ENCODE data around the gene FOXD4L6. TPM values are rescaled to one million over a fixed set of nuclear protein-coding genes. Genes with fewer than 3 reads are reported as not detected.
A peak's percentile ranks its signal among the peaks of the same experiment; 100 is the strongest.
"Not testable (repeated sequence)": the region's sequence is repeated elsewhere in the genome, so short reads cannot be mapped to it uniquely, and the experiment has no call there.

The FOXD4L6 gene
- total RNA-seq, 1 experiment from 2014 or later: not detected

GRCh38 chr9:41104542-41104941, 23.9 kb downstream of the FOXD4L6 start:
- intact Hi-C loops (cut with micrococcal nuclease); H3K79me2 ChIP-seq (ENCODE audit: low read length); H3K4me3 ChIP-seq (ENCODE audit: low read length); ATAC-seq; H3K4me2 ChIP-seq (ENCODE audit: low read length); H3K27ac ChIP-seq (ENCODE audit: low read length); POLR2A ChIA-PET (ENCODE audit: unreplicated experiment); H3K9me3 ChIP-seq (ENCODE audit: low read length); H2AFZ ChIP-seq (ENCODE audit: low read length); CTCF ChIA-PET; H3K4me1 ChIP-seq (ENCODE audit: insufficient read depth, low read length); DNase-seq; H3K9ac ChIP-seq (ENCODE audit: low read length); H3K9me2 ChIP-seq (replicated peaks; ENCODE audit: low read length); H3F3A ChIP-seq (ENCODE audit: low read length, unreplicated experiment); H3K36me3 ChIP-seq (ENCODE audit: low read depth, low read length); H3K27me3 ChIP-seq (ENCODE audit: low read length); BruUV-seq (replicated peaks); H4K20me1 ChIP-seq (ENCODE audit: low read length): not testable (repeated sequence)

- H3K79me2 ChIP-seq (ENCODE audit: low read length); H2AFZ ChIP-seq (ENCODE audit: low read length); BruUV-seq (replicated peaks); H3K4me2 ChIP-seq (ENCODE audit: low read length); POLR2A ChIA-PET (ENCODE audit: unreplicated experiment); H3K36me3 ChIP-seq (ENCODE audit: low read depth, low read length); ATAC-seq; H3K27ac ChIP-seq (ENCODE audit: low read length); intact Hi-C loops (cut with micrococcal nuclease); H3K9me2 ChIP-seq (replicated peaks; ENCODE audit: low read length); H3K27me3 ChIP-seq (ENCODE audit: low read length); H3K9me3 ChIP-seq (ENCODE audit: low read length); H3K4me3 ChIP-seq (ENCODE audit: low read length); H3K9ac ChIP-seq (ENCODE audit: low read length); H3F3A ChIP-seq (ENCODE audit: low read length, unreplicated experiment); H3K4me1 ChIP-seq (ENCODE audit: insufficient read depth, low read length); DNase-seq; CTCF ChIA-PET; H4K20me1 ChIP-seq (ENCODE audit: low read length): not testable (repeated sequence)
Measured at GRCh38 chr9:41100508-41100907, 28.0 kb downstream of the FOXD4L6 start.

DNA sequence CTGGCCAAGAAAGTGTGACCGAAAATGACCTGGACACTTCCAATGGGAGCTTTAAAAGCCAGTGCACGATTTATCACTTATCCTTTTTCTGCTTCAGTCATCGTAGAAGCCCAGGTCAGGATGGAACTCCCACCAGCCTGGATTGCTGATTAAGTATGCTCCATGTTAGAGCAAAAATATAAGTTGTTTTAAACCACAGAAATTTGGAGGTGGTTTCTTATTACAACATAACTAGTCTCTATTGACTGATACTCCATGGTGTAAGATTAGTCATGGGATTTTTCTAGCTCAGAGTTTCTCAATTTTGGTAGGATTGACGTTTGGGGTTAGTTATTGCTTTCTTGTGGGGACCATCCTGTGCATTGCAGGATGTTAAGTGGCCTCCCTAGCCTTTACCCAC, 29.7 kb downstream of the FOXD4L6 start:
- DNase-seq; H3K27me3 ChIP-seq (ENCODE audit: low read length); H2AFZ ChIP-seq (ENCODE audit: low read length); BruUV-seq (replicated peaks); POLR2A ChIA-PET (ENCODE audit: unreplicated experiment); CTCF ChIA-PET; H3K4me2 ChIP-seq (ENCODE audit: low read length); H3K9me2 ChIP-seq (replicated peaks; ENCODE audit: low read length); H4K20me1 ChIP-seq (ENCODE audit: low read length); H3F3A ChIP-seq (ENCODE audit: low read length, unreplicated experiment); intact Hi-C loops (cut with micrococcal nuclease); H3K9me3 ChIP-seq (ENCODE audit: low read length); H3K79me2 ChIP-seq (ENCODE audit: low read length); H3K27ac ChIP-seq (ENCODE audit: low read length); H3K9ac ChIP-seq (ENCODE audit: low read length); H3K4me3 ChIP-seq (ENCODE audit: low read length); H3K4me1 ChIP-seq (ENCODE audit: insufficient read depth, low read length); ATAC-seq; H3K36me3 ChIP-seq (ENCODE audit: low read depth, low read length): not testable (repeated sequence)

DNA sequence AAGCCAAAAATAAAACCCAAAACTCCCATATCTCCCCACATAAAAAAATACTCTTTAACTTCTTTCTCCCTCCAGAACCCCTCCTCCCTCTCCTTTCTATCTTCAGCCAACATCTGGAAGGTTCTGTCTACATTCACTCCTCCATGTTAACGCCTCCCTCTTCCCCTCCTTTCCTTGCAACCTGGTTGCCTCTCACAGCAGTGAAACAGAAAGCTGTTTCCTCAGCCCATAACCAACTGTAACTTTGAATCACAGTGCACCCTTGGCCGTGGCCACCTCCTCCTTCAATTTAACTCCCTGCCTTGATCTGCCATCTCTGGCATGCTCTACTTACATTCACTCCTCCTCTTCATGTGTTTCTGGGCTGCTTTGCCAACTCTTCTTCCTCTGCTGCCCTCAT, 33.4 kb downstream of the FOXD4L6 start:
- BruUV-seq (replicated peaks); intact Hi-C loops (cut with micrococcal nuclease); H3K27me3 ChIP-seq (ENCODE audit: low read length): not testable (repeated sequence)

GRCh38 chr9:41094010-41094773, 34.3 kb downstream of the FOXD4L6 start:
- H3K79me2 ChIP-seq (ENCODE audit: low read length); H4K20me1 ChIP-seq (ENCODE audit: low read length); H3F3A ChIP-seq (ENCODE audit: low read length, unreplicated experiment); CTCF ChIA-PET; H3K9ac ChIP-seq (ENCODE audit: low read length); H3K27ac ChIP-seq (ENCODE audit: low read length); H2AFZ ChIP-seq (ENCODE audit: low read length); H3K9me3 ChIP-seq (ENCODE audit: low read length); H3K9me2 ChIP-seq (replicated peaks; ENCODE audit: low read length); BruUV-seq (replicated peaks); intact Hi-C loops (cut with micrococcal nuclease); H3K4me2 ChIP-seq (ENCODE audit: low read length); POLR2A ChIA-PET (ENCODE audit: unreplicated experiment); H3K36me3 ChIP-seq (ENCODE audit: low read depth, low read length); H3K4me1 ChIP-seq (ENCODE audit: insufficient read depth, low read length); H3K4me3 ChIP-seq (ENCODE audit: low read length); ATAC-seq; DNase-seq; H3K27me3 ChIP-seq (ENCODE audit: low read length): not testable (repeated sequence)

More for the DNA sequence above, 33.4 kb downstream of the FOXD4L6 start:
- H3K4me2 ChIP-seq (ENCODE audit: low read length); DNase-seq; H3K4me3 ChIP-seq (ENCODE audit: low read length); H4K20me1 ChIP-seq (ENCODE audit: low read length); H3K79me2 ChIP-seq (ENCODE audit: low read length); CTCF ChIA-PET; POLR2A ChIA-PET (ENCODE audit: unreplicated experiment); H3K36me3 ChIP-seq (ENCODE audit: low read depth, low read length); ATAC-seq; H3K9ac ChIP-seq (ENCODE audit: low read length); H3K9me3 ChIP-seq (ENCODE audit: low read length); H3K27ac ChIP-seq (ENCODE audit: low read length); H3F3A ChIP-seq (ENCODE audit: low read length, unreplicated experiment); H2AFZ ChIP-seq (ENCODE audit: low read length); H3K9me2 ChIP-seq (replicated peaks; ENCODE audit: low read length); H3K4me1 ChIP-seq (ENCODE audit: insufficient read depth, low read length): not testable (repeated sequence)

DNA sequence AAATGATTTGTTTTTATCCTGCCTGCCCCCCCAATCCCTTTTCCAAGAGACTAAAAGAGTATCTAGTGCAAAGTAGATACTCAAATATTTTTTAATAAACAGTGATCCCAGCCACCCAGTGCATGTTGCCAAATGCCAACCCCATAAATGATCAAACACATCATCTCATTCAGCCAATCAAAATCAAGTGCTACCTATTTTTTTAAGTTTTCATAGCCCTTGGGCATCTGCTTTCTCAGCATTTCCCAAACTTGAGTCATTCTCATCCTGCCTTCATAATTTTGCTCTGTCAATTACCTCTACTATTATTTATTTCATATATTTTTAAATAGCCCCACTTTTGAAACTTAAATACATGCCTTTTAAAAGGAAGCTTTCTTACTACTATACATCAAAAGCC, 37.6 kb downstream of the FOXD4L6 start:
- H3K4me3 ChIP-seq (ENCODE audit: low read length); CTCF ChIA-PET; H3K79me2 ChIP-seq (ENCODE audit: low read length); H3K9me2 ChIP-seq (replicated peaks; ENCODE audit: low read length); DNase-seq; H3K9ac ChIP-seq (ENCODE audit: low read length); H3K36me3 ChIP-seq (ENCODE audit: low read depth, low read length); H4K20me1 ChIP-seq (ENCODE audit: low read length); H3K4me1 ChIP-seq (ENCODE audit: insufficient read depth, low read length); H3K27ac ChIP-seq (ENCODE audit: low read length); BruUV-seq (replicated peaks); H3F3A ChIP-seq (ENCODE audit: low read length, unreplicated experiment); intact Hi-C loops (cut with micrococcal nuclease); POLR2A ChIA-PET (ENCODE audit: unreplicated experiment); H3K9me3 ChIP-seq (ENCODE audit: low read length); H3K27me3 ChIP-seq (ENCODE audit: low read length); H2AFZ ChIP-seq (ENCODE audit: low read length); H3K4me2 ChIP-seq (ENCODE audit: low read length): not testable (repeated sequence)
- ATAC-seq: peak; percentile 47

DNA sequence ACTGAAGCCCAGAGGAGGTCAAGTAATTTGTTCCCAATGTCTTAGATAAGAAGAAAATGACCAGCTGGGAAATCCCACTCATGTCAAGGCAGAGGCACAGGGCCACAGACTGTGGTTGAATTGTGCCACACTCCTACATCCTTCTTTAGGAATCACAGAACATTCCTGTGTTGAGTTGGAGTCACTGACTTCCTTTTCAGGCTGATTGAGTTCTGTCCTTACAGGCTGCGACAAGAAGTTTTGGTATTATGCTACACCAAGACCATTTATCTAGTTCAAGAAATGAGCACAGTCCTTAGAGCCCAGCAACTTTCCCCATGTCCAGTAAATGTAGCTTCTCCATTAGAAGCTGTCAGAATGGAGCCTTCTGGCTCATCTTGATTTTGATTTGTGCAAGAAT, 38.1 kb downstream of the FOXD4L6 start:
- H3F3A ChIP-seq (ENCODE audit: low read length, unreplicated experiment); H3K27me3 ChIP-seq (ENCODE audit: low read length); POLR2A ChIA-PET (ENCODE audit: unreplicated experiment); intact Hi-C loops (cut with micrococcal nuclease); BruUV-seq (replicated peaks); H3K4me1 ChIP-seq (ENCODE audit: insufficient read depth, low read length); H2AFZ ChIP-seq (ENCODE audit: low read length); H3K79me2 ChIP-seq (ENCODE audit: low read length); H3K9ac ChIP-seq (ENCODE audit: low read length); CTCF ChIA-PET; DNase-seq; H3K27ac ChIP-seq (ENCODE audit: low read length); H3K4me3 ChIP-seq (ENCODE audit: low read length); H4K20me1 ChIP-seq (ENCODE audit: low read length); H3K4me2 ChIP-seq (ENCODE audit: low read length); H3K36me3 ChIP-seq (ENCODE audit: low read depth, low read length); H3K9me2 ChIP-seq (replicated peaks; ENCODE audit: low read length); H3K9me3 ChIP-seq (ENCODE audit: low read length); ATAC-seq: not testable (repeated sequence)
